IMR-90 (cell line): Measurements from ENCODE around the gene DNAJB8. TPM values are rescaled to one million over a fixed set of nuclear protein-coding genes. Genes with fewer than 3 reads are reported as not detected.

Experiments
- ATAC-seq: fragments of 200-7000 bp; cut with Tn5 transposase; 2 replicates; pipeline ENCODE4 v1.9.1; 2020; ENCODE audit warnings: low read depth, mild to moderate bottlenecking, moderate library complexity
- BruUV-seq: library from RNA; stranded (reverse); fragments of 400-500 nt; replicated peaks from 2 replicates; lab custom pipeline; 2021; lab: Mats Ljungman, UMichigan
- CTCF ChIA-PET: fragments of 300-600 bp; formaldehyde crosslinking; extraction: SDS; loops from one replicate; lab custom pipeline; 2021; ENCODE audit warnings: antibody characterized with exemption; lab: Yijun Ruan, JAX
- POLR2A ChIA-PET: fragments of 300-600 bp; sonication (Branson Sonifier 250); formaldehyde crosslinking; loops from one replicate; lab custom pipeline; 2022; ENCODE audit warnings: antibody characterized with exemption; ENCODE audit not compliant: unreplicated experiment; lab: Charles Lee
- DNase-seq: peaks from one replicate; pipeline ENCODE4 v3.0.0; 2013
- H2AFZ ChIP-seq: replicated peaks from 2 replicates; pipeline ENCODE3; 2013; ENCODE audit warnings: low read length, mild to moderate bottlenecking; ENCODE audit not compliant: poor library complexity
- H2AK5ac ChIP-seq: 2 replicates; pipeline ENCODE4 v1.6.1; 2013; ENCODE audit warnings: low read depth, low read length, inconsistent platforms
- H2AK9ac ChIP-seq: replicated peaks from 2 replicates; pipeline ENCODE3; 2013; ENCODE audit warnings: mild to moderate bottlenecking, low read depth, low read length, moderate library complexity; ENCODE audit not compliant: poor library complexity
- H2BK120ac ChIP-seq: 2 replicates; pipeline ENCODE4 v1.6.1; 2013; ENCODE audit warnings: low read depth, low read length, inconsistent platforms
- H2BK15ac ChIP-seq: 3 replicates; pipeline ENCODE4 v1.6.1; 2013; ENCODE audit warnings: low read depth, low read length, inconsistent platforms
- H2BK20ac ChIP-seq: 2 replicates; pipeline ENCODE4 v1.6.1; 2013; ENCODE audit warnings: low read depth, mild to moderate bottlenecking, inconsistent platforms, low read length, moderate library complexity
- H2BK5ac ChIP-seq: 2 replicates; pipeline ENCODE4 v1.6.1; 2013; ENCODE audit warnings: mild to moderate bottlenecking, low read depth, low read length, inconsistent platforms; ENCODE audit not compliant: poor library complexity, severe bottlenecking
- H3K14ac ChIP-seq: replicated peaks from 2 replicates; pipeline ENCODE4 v1.6.1; 2013; ENCODE audit warnings: low read depth, low read length, inconsistent platforms
- H3K18ac ChIP-seq: 2 replicates; pipeline ENCODE4 v1.6.1; 2013; ENCODE audit warnings: low read depth, low read length, control low read depth
- H3K23ac ChIP-seq: 2 replicates; pipeline ENCODE4 v1.6.1; 2013; ENCODE audit warnings: low read depth, low read length, inconsistent platforms
- H3K27ac ChIP-seq: 2 replicates; pipeline ENCODE4 v1.5.1; 2013; ENCODE audit warnings: mild to moderate bottlenecking, control low read depth, low read length; ENCODE audit not compliant: insufficient read depth
- H3K27me3 ChIP-seq: 2 replicates; pipeline ENCODE4 v1.6.1; 2013; ENCODE audit warnings: low read length; ENCODE audit not compliant: control insufficient read depth, insufficient read depth
- H3K36me3 ChIP-seq: 2 replicates; pipeline ENCODE4 v1.6.1; 2013; ENCODE audit warnings: low read length, mixed read lengths; ENCODE audit not compliant: control insufficient read depth, insufficient read depth
- H3K4ac ChIP-seq: 2 replicates; pipeline ENCODE4 v1.6.1; 2013; ENCODE audit warnings: low read depth, low read length, inconsistent platforms
- H3K4me1 ChIP-seq: 2 replicates; pipeline ENCODE4 v1.6.1; 2013; ENCODE audit warnings: low read length, mixed read lengths; ENCODE audit not compliant: control insufficient read depth, insufficient read depth
- H3K4me2 ChIP-seq: 2 replicates; pipeline ENCODE4 v1.6.1; 2013; ENCODE audit warnings: low read depth, mild to moderate bottlenecking, control low read depth, low read length, moderate library complexity
- H3K4me3 ChIP-seq: 2 replicates; pipeline ENCODE4 v1.5.1; 2013; ENCODE audit warnings: low read depth, mild to moderate bottlenecking, control low read depth, low read length, moderate library complexity; ENCODE audit not compliant: insufficient read depth
- H3K56ac ChIP-seq: 2 replicates; pipeline ENCODE4 v1.6.1; 2013; ENCODE audit warnings: low read length, inconsistent platforms; ENCODE audit not compliant: insufficient read depth; ENCODE audit errors: extremely low read depth
- H3K79me1 ChIP-seq, 2 experiments: 2 replicates each; pipeline ENCODE4 v1.6.1; 2013; ENCODE audit warnings: low read length in 2 of 2, inconsistent platforms in 1 of 2, low read depth in 1 of 2
- H3K9ac ChIP-seq: 2 replicates; pipeline ENCODE4 v1.6.1; 2013; ENCODE audit warnings: low read depth, low read length, control low read depth
- H3K9me1 ChIP-seq: 2 replicates; pipeline ENCODE4 v1.6.1; 2013; ENCODE audit warnings: low read length, inconsistent platforms; ENCODE audit not compliant: insufficient read depth
- H3K9me3 ChIP-seq: 2 replicates; pipeline ENCODE4 v1.6.1; 2013; ENCODE audit warnings: low read length; ENCODE audit not compliant: control insufficient read depth, insufficient read depth
- H4K20me1 ChIP-seq: 2 replicates; pipeline ENCODE4 v1.6.1; 2013; ENCODE audit warnings: low read length, inconsistent platforms; ENCODE audit not compliant: insufficient read depth
- H4K5ac ChIP-seq: 2 replicates; pipeline ENCODE4 v1.6.1; 2013; ENCODE audit warnings: mild to moderate bottlenecking, low read depth, low read length, control low read depth
- H4K8ac ChIP-seq, 2 experiments: 2 replicates each; pipeline ENCODE4 v1.6.1; 2013; ENCODE audit warnings: low read depth in 2 of 2, low read length in 2 of 2, control low read depth in 1 of 2, inconsistent platforms in 1 of 2
- H4K91ac ChIP-seq: 2 replicates; pipeline ENCODE4 v1.6.1; 2013; ENCODE audit warnings: low read depth, low read length, inconsistent platforms; ENCODE audit not compliant: insufficient read depth
- BHLHE40 ChIP-seq: fragments of 150-350 bp; IDR thresholded peaks from 2 replicates; pipeline ENCODE4 v1.6.1; 2016; ENCODE audit warnings: mild to moderate bottlenecking, low read depth, low read length
- FOS ChIP-seq: fragments of 150-350 bp; IDR thresholded peaks from 2 replicates; pipeline ENCODE4 v1.6.1; 2016; ENCODE audit warnings: low read depth, low read length
- MAFK ChIP-seq: IDR thresholded peaks from 2 replicates; pipeline ENCODE4 v1.6.1; 2012; ENCODE audit warnings: low read depth, low read length, improper control_type of control experiment
- MAZ ChIP-seq: IDR thresholded peaks from 2 replicates; pipeline ENCODE4 v1.6.1; 2012; ENCODE audit warnings: low read depth, mild to moderate bottlenecking, low read length, improper control_type of control experiment, moderate library complexity, borderline replicate concordance
- NFE2L2 ChIP-seq: fragments of 150-350 bp; IDR thresholded peaks from 2 replicates; pipeline ENCODE4 v1.6.1; 2016; ENCODE audit warnings: low read depth, mild to moderate bottlenecking, low read length
- POLR2A ChIP-seq: IDR thresholded peaks from 2 replicates; pipeline ENCODE4 v1.6.1; 2012; ENCODE audit warnings: mild to moderate bottlenecking, low read depth, low read length
- RAD21 ChIP-seq: IDR thresholded peaks from 2 replicates; pipeline ENCODE4 v1.6.1; 2012; ENCODE audit warnings: low read length, improper control_type of control experiment
- RFX5 ChIP-seq: IDR thresholded peaks from 2 replicates; pipeline ENCODE4 v1.8.0; 2012; ENCODE audit warnings: low read depth, mild to moderate bottlenecking, low read length, moderate library complexity
- SMC3 ChIP-seq: fragments of 150-350 bp; IDR thresholded peaks from 2 replicates; pipeline ENCODE4 v1.6.1; 2016; ENCODE audit warnings: low read depth, mild to moderate bottlenecking, antibody characterized with exemption, low read length, moderate library complexity
- WGBS, 2 experiments: methylation state at CpG; one replicate each; pipeline versions ENCODE4 v1.1.5 to v1.1.7; 2013; ENCODE audit warnings: missing lambda C conversion rate in 2 of 2; ENCODE audit not compliant: insufficient read length in 1 of 2; ENCODE audit errors: extremely low coverage in 2 of 2; 5-methylcytosine and 5-hydroxymethylcytosine counted together
- dilution Hi-C: fragments of 300-500 bp; cut with HindIII; formaldehyde crosslinking; loops from one replicate; pipeline ENCODE4 v1.14.3; 2018; ENCODE audit warnings: low sequenced_read_pairs; ENCODE audit not compliant: unreplicated experiment
- in situ Hi-C: fragments of 300-500 bp; cut with MboI; formaldehyde crosslinking; loops from 3 replicates; pipeline ENCODE4 v1.14.3; 2019; ENCODE audit warnings: low sequenced_read_pairs, inconsistent platforms, mixed read lengths
- intact Hi-C: fragments of 100-400 bp; cut with micrococcal nuclease; formaldehyde crosslinking; loops from 2 replicates; pipeline ENCODE4 v1.10.0; 2022
- polyA plus RNA-seq, 3 experiments: library from polyadenylated mRNA; depleted of rRNA; stranded (reverse); fragments of >200 nt; gene quantifications; 2 replicates each; pipeline ENCODE4 v1.2.3, GENCODE V29; 2012; ENCODE audit warnings: low replicate concordance in 1 of 3
- total RNA-seq: library from RNA; depleted of rRNA; stranded (reverse); fragments of >200 nt; gene quantifications from 2 replicates; pipeline ENCODE4 v1.2.3, GENCODE V29; 2012
- TF ChIP-seq, protein P1 (sequence below): fragments of 150-350 bp; IDR thresholded peaks from 2 replicates; pipeline ENCODE4 v1.6.1; 2016; ENCODE audit warnings: low read depth, mild to moderate bottlenecking, low read length, moderate library complexity, borderline replicate concordance
- TF ChIP-seq, protein P2 (sequence below): conservative IDR thresholded peaks from 2 replicates; pipeline ENCODE4 v1.5.1; 2012; ENCODE audit warnings: mild to moderate bottlenecking, low read depth, low read length, improper control_type of control experiment
- TF ChIP-seq, protein P3 (sequence below): fragments of 150-350 bp; IDR thresholded peaks from 2 replicates; pipeline ENCODE4 v1.6.1; 2017; ENCODE audit warnings: mild to moderate bottlenecking, antibody characterized with exemption, low read length, low read depth

Gene DNAJB8
- total and polyA plus RNA-seq, 2 of the 4 experiments (the other 2 are of a cell fraction) = not detected

DNA sequence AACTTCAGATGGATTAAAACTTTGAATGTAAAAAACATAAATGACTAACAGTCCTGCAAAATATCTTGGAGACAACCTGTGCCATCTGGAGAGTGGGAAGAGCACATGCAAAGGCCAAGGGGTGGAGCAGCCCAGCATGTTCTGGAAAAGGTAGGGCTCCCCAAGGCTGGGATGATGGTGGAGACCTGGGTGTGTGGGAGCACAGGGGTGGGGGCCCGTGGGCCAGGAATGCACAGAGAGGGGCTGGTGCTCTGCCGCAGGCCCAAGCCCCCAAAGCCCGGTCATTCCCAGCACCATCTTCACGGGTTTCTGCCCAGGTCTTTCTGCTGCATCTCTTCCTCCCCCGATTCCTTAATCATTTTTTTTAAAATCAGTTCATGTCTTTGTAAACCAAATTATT is 36.0 kb upstream of the DNAJB8 start:
- H3K23ac ChIP-seq = no peak overlapping the region
- TF ChIP-seq, protein P1, sequence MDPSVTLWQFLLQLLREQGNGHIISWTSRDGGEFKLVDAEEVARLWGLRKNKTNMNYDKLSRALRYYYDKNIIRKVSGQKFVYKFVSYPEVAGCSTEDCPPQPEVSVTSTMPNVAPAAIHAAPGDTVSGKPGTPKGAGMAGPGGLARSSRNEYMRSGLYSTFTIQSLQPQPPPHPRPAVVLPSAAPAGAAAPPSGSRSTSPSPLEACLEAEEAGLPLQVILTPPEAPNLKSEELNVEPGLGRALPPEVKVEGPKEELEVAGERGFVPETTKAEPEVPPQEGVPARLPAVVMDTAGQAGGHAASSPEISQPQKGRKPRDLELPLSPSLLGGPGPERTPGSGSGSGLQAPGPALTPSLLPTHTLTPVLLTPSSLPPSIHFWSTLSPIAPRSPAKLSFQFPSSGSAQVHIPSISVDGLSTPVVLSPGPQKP = no peak
- TF ChIP-seq RAD21 (no peak), FOS (no peak), SMC3 (no peak), NFE2L2 (no peak), MAFK (no peak), RFX5 (no peak), POLR2A (no peak), MAZ (no peak), BHLHE40 (no peak)
- TF ChIP-seq, protein P2, sequence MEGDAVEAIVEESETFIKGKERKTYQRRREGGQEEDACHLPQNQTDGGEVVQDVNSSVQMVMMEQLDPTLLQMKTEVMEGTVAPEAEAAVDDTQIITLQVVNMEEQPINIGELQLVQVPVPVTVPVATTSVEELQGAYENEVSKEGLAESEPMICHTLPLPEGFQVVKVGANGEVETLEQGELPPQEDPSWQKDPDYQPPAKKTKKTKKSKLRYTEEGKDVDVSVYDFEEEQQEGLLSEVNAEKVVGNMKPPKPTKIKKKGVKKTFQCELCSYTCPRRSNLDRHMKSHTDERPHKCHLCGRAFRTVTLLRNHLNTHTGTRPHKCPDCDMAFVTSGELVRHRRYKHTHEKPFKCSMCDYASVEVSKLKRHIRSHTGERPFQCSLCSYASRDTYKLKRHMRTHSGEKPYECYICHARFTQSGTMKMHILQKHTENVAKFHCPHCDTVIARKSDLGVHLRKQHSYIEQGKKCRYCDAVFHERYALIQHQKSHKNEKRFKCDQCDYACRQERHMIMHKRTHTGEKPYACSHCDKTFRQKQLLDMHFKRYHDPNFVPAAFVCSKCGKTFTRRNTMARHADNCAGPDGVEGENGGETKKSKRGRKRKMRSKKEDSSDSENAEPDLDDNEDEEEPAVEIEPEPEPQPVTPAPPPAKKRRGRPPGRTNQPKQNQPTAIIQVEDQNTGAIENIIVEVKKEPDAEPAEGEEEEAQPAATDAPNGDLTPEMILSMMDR = no peak
- TF ChIP-seq, protein P3, sequence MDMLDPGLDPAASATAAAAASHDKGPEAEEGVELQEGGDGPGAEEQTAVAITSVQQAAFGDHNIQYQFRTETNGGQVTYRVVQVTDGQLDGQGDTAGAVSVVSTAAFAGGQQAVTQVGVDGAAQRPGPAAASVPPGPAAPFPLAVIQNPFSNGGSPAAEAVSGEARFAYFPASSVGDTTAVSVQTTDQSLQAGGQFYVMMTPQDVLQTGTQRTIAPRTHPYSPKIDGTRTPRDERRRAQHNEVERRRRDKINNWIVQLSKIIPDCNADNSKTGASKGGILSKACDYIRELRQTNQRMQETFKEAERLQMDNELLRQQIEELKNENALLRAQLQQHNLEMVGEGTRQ = no peak
- H2BK15ac ChIP-seq = no peak overlapping the region
- WGBS, 2 experiments = no CpG with 5 or more reads among the region's 5 CpGs
- H3K9ac ChIP-seq = no peak overlapping the region
- H3K9me1 ChIP-seq = no peaks in the 10 kb centered on the region
- H2AK9ac ChIP-seq = no peak overlapping the region
- ATAC-seq = no peak
- in situ Hi-C loops = loop anchor here (5.0 kb wide), 1 partner anchor 70 kb away; no protein-coding TSS in a partner anchor
- ChIA-PET POLR2A (no interaction called here), CTCF (no interaction called here)
- no peak overlapping the region for H2AFZ ChIP-seq
- H4K5ac ChIP-seq = no peak overlapping the region
- H3K79me1 ChIP-seq = peaks cover 0 to 5% of the 10 kb centered on the region in 2 experiments; a peak in 1 of 4 replicates
- intact Hi-C loops = loop anchor here (5.0 kb wide), 1 partner anchor 80 kb away; no protein-coding TSS in a partner anchor
- no peak overlapping the region for H4K8ac ChIP-seq
- H3K9me3 ChIP-seq = peaks cover 2% of the 10 kb centered on the region; the same call in 1 of the 2 replicates
- H2AK5ac ChIP-seq = no peak overlapping the region
- H3K14ac ChIP-seq = no peak overlapping the region
- H3K56ac ChIP-seq = no peak overlapping the region
- H2BK20ac ChIP-seq = no peak overlapping the region
- no peak overlapping the region for H3K27ac ChIP-seq
- no peak overlapping the region for H3K4ac ChIP-seq
- H3K4me2 ChIP-seq = no peak overlapping the region
- no peak for DNase-seq
- no TSS peak for BruUV-seq
- no peak overlapping the region for H2BK5ac ChIP-seq
- H3K36me3 ChIP-seq = no peaks in the 10 kb centered on the region
- H4K20me1 ChIP-seq = no peaks in the 10 kb centered on the region
- H3K4me3 ChIP-seq = no peak overlapping the region
- no peak overlapping the region for H3K18ac ChIP-seq
- H3K4me1 ChIP-seq = no peaks in the 10 kb centered on the region
- dilution Hi-C loops = no loop called here
- peaks cover 3% of the 10 kb centered on the region; the same call in 1 of the 2 replicates for H3K27me3 ChIP-seq
- no peak overlapping the region for H2BK120ac ChIP-seq
- H4K91ac ChIP-seq = no peak overlapping the region
